T47D (cell line): ENCODE results near the gene A4GALT.
"Not testable (repeated sequence)": the region's sequence is repeated elsewhere in the genome, so short reads cannot be mapped to it uniquely, and the experiment has no call there.

ENCODE experiments used
- DNase-seq, 2 experiments: peaks; one replicate each; pipeline versions ENCODE4 v3.0.0 to v3.0.0-alpha.2; 2011 to 2012; ENCODE audit warnings: low read depth in 1 of 2, low spot score in 1 of 2
- JUND ChIP-seq: IDR thresholded peaks from 2 replicates; pipeline ENCODE4 v1.6.1; 2012; ENCODE audit warnings: low read depth
- in situ Hi-C: cut with HindIII; loops from 2 replicates; pipeline ENCODE4 v1.10.0; 2016; ENCODE audit warnings: low sequenced_read_pairs, low pct_unique_long_range_greater_than_20kb

The A4GALT gene

DNA sequence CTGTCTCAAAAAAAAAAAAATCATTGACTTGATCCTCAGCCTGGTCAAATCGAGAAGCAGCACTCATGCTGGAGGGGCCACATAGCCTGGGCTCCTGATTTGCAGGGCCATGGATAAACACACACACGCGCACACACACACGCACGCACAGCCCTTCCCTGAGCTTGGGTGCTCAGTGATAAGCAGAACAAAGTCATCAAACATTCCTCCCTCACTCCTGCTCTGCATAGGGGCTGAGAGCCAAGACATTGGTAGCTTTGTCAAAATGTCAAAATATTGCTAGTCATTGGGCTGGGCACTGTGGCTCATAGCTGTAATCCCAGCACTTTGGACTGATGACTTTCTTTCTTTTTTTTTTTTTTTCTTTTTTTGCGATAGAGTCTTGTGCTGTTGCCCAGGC is 34.0 kb upstream of the A4GALT start:
- TF ChIP-seq JUND: no peak
- in situ Hi-C loops: no loop called here
- DNase-seq: no peak

GRCh38 chr22:42752912-42753311 is 32.2 kb upstream of the A4GALT start:
- in situ Hi-C loops: no loop called here
- no peak for DNase-seq
- TF ChIP-seq JUND: no peak

- in situ Hi-C loops: no loop called here
- no peak for TF ChIP-seq JUND
- no peak for DNase-seq
These were observed 31.6 kb upstream of the A4GALT start for GRCh38 chr22:42752230-42752746.

DNA sequence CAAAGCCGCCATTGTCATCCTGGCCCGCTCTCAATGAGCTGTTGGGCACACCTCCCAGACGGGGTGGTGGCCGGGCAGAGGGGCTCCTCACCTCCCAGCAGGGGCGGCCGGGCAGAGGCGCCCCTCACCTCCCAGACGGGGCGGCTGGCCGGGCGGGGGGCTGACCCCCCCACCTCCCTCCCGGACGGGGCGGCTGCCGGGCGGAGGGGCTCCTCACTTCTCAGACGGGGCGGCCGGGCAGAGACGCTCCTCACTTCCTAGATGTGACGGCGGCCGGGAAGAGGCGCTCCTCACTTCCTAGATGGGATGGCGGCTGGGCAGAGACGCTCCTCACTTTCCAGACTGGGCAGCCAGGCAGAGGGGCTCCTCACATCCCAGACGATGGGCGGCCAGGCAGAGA is 29.8 kb upstream of the A4GALT start:
- in situ Hi-C loops, DNase-seq: not testable (repeated sequence)

DNA sequence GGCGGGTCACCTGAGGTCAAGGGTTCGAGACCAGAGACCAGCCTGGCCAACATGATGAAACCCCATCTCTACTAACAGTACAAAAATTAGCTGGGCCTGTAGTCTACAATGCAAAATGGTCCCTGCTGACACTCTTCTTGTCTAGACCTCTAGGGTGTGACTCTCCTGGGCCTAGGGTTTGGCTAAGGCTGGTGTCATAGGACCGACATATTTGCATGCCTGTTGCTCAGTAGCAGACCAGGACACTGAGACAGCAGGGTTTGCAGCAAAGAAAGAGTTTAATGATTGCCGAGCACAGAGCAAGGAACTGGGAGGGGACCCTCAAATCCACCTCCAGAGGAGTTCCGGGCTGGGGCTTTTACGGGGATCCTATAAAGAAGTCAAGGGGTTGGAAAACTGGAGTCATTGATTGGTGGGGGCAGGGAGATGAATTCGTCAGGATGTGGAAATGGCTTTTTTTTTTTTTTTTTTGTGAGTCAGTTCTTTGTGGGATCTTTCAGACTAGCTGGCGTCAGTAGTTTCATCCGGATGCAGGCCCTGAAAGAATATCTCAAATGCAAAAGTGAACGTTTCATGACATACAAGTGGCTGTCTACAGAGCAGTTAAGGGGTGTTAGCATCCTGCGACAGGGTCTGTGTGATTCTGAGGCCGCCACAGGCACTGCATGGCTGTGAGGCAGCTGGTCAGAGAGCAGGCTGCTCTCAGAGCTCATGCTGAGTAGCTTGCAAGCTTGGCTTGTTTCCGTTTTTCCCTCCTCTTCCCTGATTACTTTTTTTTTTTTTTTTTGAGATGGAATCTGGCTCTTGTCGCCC is 27.2 kb upstream of the A4GALT start:
- no peak for TF ChIP-seq JUND
- no peak for DNase-seq
- in situ Hi-C loops: no loop called here

DNA sequence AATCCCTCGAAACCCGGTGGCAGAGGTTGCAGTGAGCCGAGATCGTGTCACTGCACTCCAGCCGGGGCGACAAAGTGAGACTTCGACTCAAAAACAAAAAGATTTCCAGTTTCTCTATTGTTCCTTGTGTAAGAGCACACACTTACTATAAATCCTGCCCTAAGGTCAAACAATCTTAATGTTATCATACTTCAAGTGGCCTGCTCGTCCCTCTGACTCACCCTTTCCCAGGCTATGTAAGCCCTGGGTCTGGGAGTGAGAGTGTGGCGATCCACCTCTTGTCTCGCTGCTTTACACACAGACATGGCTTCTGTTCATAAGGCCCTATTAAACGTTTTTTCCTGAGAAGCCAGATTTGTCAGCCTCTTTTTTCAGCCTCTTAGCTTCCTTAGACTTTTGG is 24.4 kb upstream of the A4GALT start:
- no peak for DNase-seq
- no peak for TF ChIP-seq JUND
- in situ Hi-C loops: no loop called here

GRCh38 chr22:42743501-42743991 is 22.9 kb upstream of the A4GALT start:
- in situ Hi-C loops: no loop called here
- no peak for TF ChIP-seq JUND
- no peak for DNase-seq

GRCh38 chr22:42742940-42743339 is 22.3 kb upstream of the A4GALT start:
- no peak for DNase-seq
- in situ Hi-C loops: no loop called here
- TF ChIP-seq JUND: no peak

DNA sequence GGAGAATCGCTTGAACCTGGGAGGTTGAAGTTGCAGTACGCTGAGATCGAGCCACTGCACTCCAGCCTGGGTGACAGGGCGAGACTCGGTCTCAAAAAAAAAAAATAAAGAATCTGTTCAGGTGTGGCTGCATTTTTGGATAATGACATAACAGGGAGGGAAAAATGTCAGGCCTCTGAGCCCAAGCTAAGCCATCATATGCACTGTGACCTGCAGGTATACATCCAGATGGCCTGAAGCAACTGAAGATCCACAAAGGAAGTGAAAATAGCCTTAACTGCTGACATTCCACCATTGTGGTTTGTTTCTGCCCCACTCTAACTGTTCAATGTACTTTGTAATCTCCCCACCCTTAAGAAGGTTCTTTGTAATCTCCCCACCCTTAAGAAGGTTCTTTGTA is 19.6 kb upstream of the A4GALT start:
- DNase-seq, in situ Hi-C loops: not testable (repeated sequence)

DNA sequence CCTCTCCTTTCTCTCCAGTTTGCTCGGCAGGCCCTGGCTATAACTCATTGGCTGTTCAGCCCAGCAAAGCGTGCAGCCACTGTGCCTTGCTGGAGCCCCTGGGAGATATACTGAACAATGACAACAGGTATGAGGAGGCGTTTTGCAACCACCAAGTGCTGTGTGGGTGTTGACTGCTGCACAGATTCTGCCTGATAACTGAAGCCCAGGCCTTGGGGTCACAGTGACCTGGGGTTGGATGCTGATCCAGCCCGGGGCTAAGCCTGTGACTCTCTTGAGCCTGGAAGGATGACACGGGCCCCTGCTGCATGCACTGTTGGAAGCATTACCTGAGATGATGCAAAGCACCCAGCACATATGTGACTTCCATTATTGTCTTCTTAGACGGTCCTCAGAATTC is 13.7 kb upstream of the A4GALT start:
- TF ChIP-seq JUND: no peak
- peak in 1 of 2 experiments; percentile 90 for DNase-seq
- in situ Hi-C loops: no loop called here

DNA sequence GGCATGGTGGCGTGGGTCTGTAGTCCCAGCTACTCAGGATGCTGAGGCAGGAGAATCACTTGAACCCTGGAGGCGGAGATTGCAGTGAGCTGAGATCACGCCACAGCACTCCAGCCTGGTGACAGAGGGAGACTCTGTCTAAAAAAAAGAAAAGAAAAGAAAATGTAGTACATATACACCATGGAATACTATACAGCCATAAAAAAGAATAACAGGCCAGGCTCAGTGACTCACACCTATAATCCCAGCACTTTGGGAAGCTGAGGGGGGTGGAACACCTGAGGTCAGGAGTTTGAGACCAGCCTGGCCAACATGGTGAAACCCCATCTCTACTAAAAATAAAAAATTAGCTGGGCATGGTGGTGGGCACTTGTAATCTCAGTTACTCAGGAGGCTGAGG is 12.7 kb upstream of the A4GALT start:
- DNase-seq, in situ Hi-C loops: not testable (repeated sequence)

DNA sequence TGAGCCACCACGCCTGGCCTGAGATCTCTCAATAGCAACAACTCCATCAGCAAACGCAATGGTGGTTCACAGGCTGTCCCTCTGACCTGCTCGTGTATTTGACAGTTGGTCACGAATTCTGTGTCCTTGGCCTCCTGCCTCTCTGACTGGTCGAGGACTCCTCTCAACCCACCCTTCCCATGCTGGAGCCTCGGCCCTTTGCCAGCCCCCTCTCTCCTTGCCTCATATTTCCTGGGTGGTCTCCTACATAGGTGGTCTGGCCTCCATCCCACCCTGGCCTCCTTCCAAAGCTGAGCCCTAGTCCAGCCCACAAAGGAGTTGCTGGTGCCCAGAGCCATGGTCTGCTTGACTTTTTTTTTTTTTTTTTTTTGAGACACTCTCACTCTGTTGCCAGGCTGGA is 11.4 kb upstream of the A4GALT start:
- in situ Hi-C loops: no loop called here
- TF ChIP-seq JUND: no peak
- no peak for DNase-seq

GRCh38 chr22:42726811-42727210 is 6.1 kb upstream of the A4GALT start:
- in situ Hi-C loops: no loop called here
- DNase-seq: peak in 1 of 2 experiments; percentile 65
- TF ChIP-seq JUND: no peak
